H9 (cell line): ENCODE data around the gene HYPK. TPM values are rescaled to one million over a fixed set of nuclear protein-coding genes. Genes with fewer than 3 reads are reported as not detected.

ENCODE experiments used
- DNase-seq: peaks from one replicate; pipeline ENCODE4 v3.0.0-alpha.2; 2017
- H2AFZ ChIP-seq: one replicate; pipeline ENCODE4 v1.6.1; 2013; ENCODE audit warnings: mild to moderate bottlenecking, low read length, control low read depth, moderate library complexity
- H2AK5ac ChIP-seq: 2 replicates; pipeline ENCODE4 v1.6.1; 2013; ENCODE audit warnings: low read length, control low read depth, mixed read lengths; ENCODE audit not compliant: insufficient read length
- H2BK120ac ChIP-seq: one replicate; pipeline ENCODE4 v1.6.1; 2013; ENCODE audit warnings: low read depth, mild to moderate bottlenecking, low read length, control low read depth, inconsistent platforms; ENCODE audit not compliant: poor library complexity, severe bottlenecking
- H2BK12ac ChIP-seq: 2 replicates; pipeline ENCODE4 v1.6.1; 2013; ENCODE audit warnings: low read length, control low read depth, mixed read lengths, low read depth; ENCODE audit not compliant: insufficient read length
- H2BK15ac ChIP-seq: 2 replicates; pipeline ENCODE4 v1.6.1; 2013; ENCODE audit warnings: low read depth, low read length, control low read depth
- H2BK20ac ChIP-seq: one replicate; pipeline ENCODE4 v1.6.1; 2013; ENCODE audit warnings: low read depth, mild to moderate bottlenecking, low read length, control low read depth, inconsistent platforms; ENCODE audit not compliant: poor library complexity, severe bottlenecking
- H2BK5ac ChIP-seq: 2 replicates; pipeline ENCODE4 v1.6.1; 2013; ENCODE audit warnings: low read length, control low read depth, mixed read lengths; ENCODE audit not compliant: insufficient read length
- H3K14ac ChIP-seq: 2 replicates; pipeline ENCODE4 v1.6.1; 2013; ENCODE audit warnings: low read length, control low read depth; ENCODE audit not compliant: insufficient read depth
- H3K18ac ChIP-seq: 2 replicates; pipeline ENCODE4 v1.6.1; 2013; ENCODE audit warnings: low read depth, mild to moderate bottlenecking, mixed read lengths, low read length, control low read depth; ENCODE audit not compliant: insufficient read length
- H3K23ac ChIP-seq: 2 replicates; pipeline ENCODE4 v1.6.1; 2013; ENCODE audit warnings: low read length, control low read depth, mixed read lengths, low read depth; ENCODE audit not compliant: insufficient read length
- H3K23me2 ChIP-seq: 2 replicates; pipeline ENCODE4 v1.6.1; 2013; ENCODE audit warnings: low read depth, mild to moderate bottlenecking, mixed read lengths, low read length, control low read depth; ENCODE audit not compliant: insufficient read length, poor library complexity, severe bottlenecking
- H3K27ac ChIP-seq: 2 replicates; pipeline ENCODE4 v1.5.1; 2013; ENCODE audit warnings: low read length, control low read depth, mixed read lengths, low read depth; ENCODE audit not compliant: insufficient read length
- H3K27me3 ChIP-seq: 2 replicates; pipeline ENCODE4 v1.6.1; 2013; ENCODE audit warnings: low read length, control low read depth, inconsistent platforms; ENCODE audit not compliant: insufficient read depth
- H3K4ac ChIP-seq: 2 replicates; pipeline ENCODE4 v1.6.1; 2013; ENCODE audit warnings: low read depth, mild to moderate bottlenecking, control low read depth, inconsistent platforms, low read length, moderate library complexity
- H3K4me1 ChIP-seq: 2 replicates; pipeline ENCODE4 v1.6.1; 2013; ENCODE audit warnings: low read length, control low read depth, inconsistent platforms; ENCODE audit not compliant: insufficient read depth
- H3K4me2 ChIP-seq: 2 replicates; pipeline ENCODE4 v1.6.1; 2013; ENCODE audit warnings: low read length, control low read depth, mixed read lengths; ENCODE audit not compliant: insufficient read length, insufficient read depth
- H3K56ac ChIP-seq: 2 replicates; pipeline ENCODE4 v1.6.1; 2013; ENCODE audit warnings: low read depth, mild to moderate bottlenecking, mixed read lengths, low read length, control low read depth; ENCODE audit not compliant: insufficient read length
- H3K79me1 ChIP-seq: 2 replicates; pipeline ENCODE4 v1.6.1; 2013; ENCODE audit warnings: low read depth, mild to moderate bottlenecking, moderate library complexity, low read length, control low read depth, inconsistent platforms; ENCODE audit not compliant: insufficient read depth, poor library complexity, severe bottlenecking
- H3K79me2 ChIP-seq: 2 replicates; pipeline ENCODE4 v1.6.1; 2013; ENCODE audit warnings: low read length, control low read depth, inconsistent platforms; ENCODE audit not compliant: insufficient read depth
- H3K9ac ChIP-seq: 2 replicates; pipeline ENCODE4 v1.6.1; 2013; ENCODE audit warnings: low read length, control low read depth, mixed read lengths; ENCODE audit not compliant: insufficient read length; ENCODE audit errors: extremely low read depth
- H3K9me3 ChIP-seq: one replicate; pipeline ENCODE4 v1.6.1; 2013; ENCODE audit warnings: low read depth, low read length, inconsistent platforms; ENCODE audit not compliant: control insufficient read depth
- H3T11ph ChIP-seq: one replicate; pipeline ENCODE4 v1.6.1; 2013; ENCODE audit warnings: mild to moderate bottlenecking, low read length, control low read depth, inconsistent platforms
- H4K20me1 ChIP-seq: one replicate; pipeline ENCODE4 v1.6.1; 2013; ENCODE audit not compliant: control insufficient read depth, insufficient read length, insufficient read depth
- H4K5ac ChIP-seq: 2 replicates; pipeline ENCODE4 v1.6.1; 2013; ENCODE audit warnings: low read depth, mild to moderate bottlenecking, mixed read lengths, low read length, control low read depth; ENCODE audit not compliant: insufficient read length
- H4K8ac ChIP-seq: replicated peaks from 2 replicates; pipeline ENCODE4 v1.6.1; 2013; ENCODE audit warnings: low read length, control low read depth, mixed read lengths, low read depth; ENCODE audit not compliant: insufficient read length
- H4K91ac ChIP-seq: 2 replicates; pipeline ENCODE4 v1.6.1; 2013; ENCODE audit warnings: low read depth, mild to moderate bottlenecking, moderate library complexity, mixed read lengths, low read length, control low read depth; ENCODE audit not compliant: insufficient read length
- H3K27ac Mint-ChIP-seq, 3 experiments: 2 replicates in 2 of 3; 3 replicates in 1 of 3; pipeline ENCODE4 v1.8.0; 2020 to 2021; ENCODE audit warnings: mixed read lengths in 3 of 3, mild to moderate bottlenecking in 1 of 3, moderate library complexity in 1 of 3
- H3K27me3 Mint-ChIP-seq: 2 replicates; pipeline ENCODE4 v1.8.0; 2021; ENCODE audit warnings: low read depth, mild to moderate bottlenecking, moderate library complexity, mixed read lengths
- H3K36me3 Mint-ChIP-seq, 3 experiments: 2 replicates in 2 of 3; 3 replicates in 1 of 3; pipeline ENCODE4 v1.8.0; 2020 to 2021; ENCODE audit warnings: low read depth in 3 of 3, mixed read lengths in 3 of 3; ENCODE audit not compliant: insufficient read depth in 1 of 3
- H3K4me1 Mint-ChIP-seq, 2 experiments: 2 replicates each; pipeline ENCODE4 v1.8.0; 2020; ENCODE audit warnings: mixed read lengths in 2 of 2
- H3K4me3 Mint-ChIP-seq, 2 experiments: 2 replicates in 1 of 2; 3 replicates in 1 of 2; pipeline ENCODE4 v1.8.0; 2020 to 2021; ENCODE audit warnings: mild to moderate bottlenecking in 2 of 2, mixed read lengths in 2 of 2, moderate library complexity in 1 of 2
- H3K9me3 Mint-ChIP-seq, 2 experiments: 2 replicates in 1 of 2; 3 replicates in 1 of 2; pipeline ENCODE4 v1.8.0; 2020; ENCODE audit warnings: mild to moderate bottlenecking in 2 of 2, mixed read lengths in 2 of 2, moderate library complexity in 1 of 2
- CTCF ChIP-seq: fragments of 200-600 bp; sonication (generic); conservative IDR thresholded peaks from 3 replicates; pipeline ENCODE4 v1.8.0; 2021; ENCODE audit warnings: antibody characterized with exemption, mild to moderate bottlenecking
- WGBS: extraction: QIAGEN DNeasy Blood & Tissue Kit; methylation state at CpG from one replicate; pipeline ENCODE4 v1.1.7; 2013; ENCODE audit warnings: missing lambda C conversion rate, low lambda C conversion rate, mixed read lengths; ENCODE audit not compliant: insufficient read length; ENCODE audit errors: extremely low coverage; 5-methylcytosine and 5-hydroxymethylcytosine counted together
- total RNA-seq: library from RNA; stranded (reverse); gene quantifications from 2 replicates; pipeline ENCODE4 v1.2.1, GENCODE V29; 2021

The HYPK gene
- total RNA-seq, 1 experiment from 2014 or later, result 25.4 TPM

GRCh38 chr15:43795197-43795596, 5.2 kb upstream of the HYPK start:
- Histone ChIP-seq H3K4me2 (no peak overlapping the region), H3K23me2 (peaks cover 8% of the 10 kb centered on the region), H3K18ac (no peak overlapping the region), H3K4me1 (peaks cover 18% of the 10 kb centered on the region; the same call in 1 of the 2 replicates), H2BK12ac (no peak overlapping the region), H4K20me1 (no peaks in the 10 kb centered on the region), H2BK5ac (no peak overlapping the region), H4K5ac (no peak overlapping the region), H3K23ac (no peak overlapping the region), H3K14ac (no peak overlapping the region), H3K56ac (no peak overlapping the region), H3K27me3 (no peaks in the 10 kb centered on the region), H4K8ac (no peak overlapping the region), H4K91ac (no peak overlapping the region), H3K4ac (no peak overlapping the region), H3K9me3 (no peaks in the 10 kb centered on the region), H2BK20ac (no peak overlapping the region), H2AFZ (no peak overlapping the region), H2AK5ac (no peak overlapping the region), H3K27ac (no peak overlapping the region), H3K79me1 (peaks cover 3% of the 10 kb centered on the region), H3T11ph (no peak overlapping the region), H2BK15ac (no peak overlapping the region), H3K9ac (no peak overlapping the region), H3K79me2 (peaks cover 6% of the 10 kb centered on the region; the same call in 1 of the 2 replicates), H2BK120ac (no peak overlapping the region)
- Mint-ChIP-seq H3K4me1 (peaks cover 65 to 75% of the 10 kb centered on the region in 2 experiments), H3K4me3 (peak overlapping the region; percentile 31 to 47; a peak in 4 of 5 replicates), H3K27me3 (no peaks in the 10 kb centered on the region), H3K36me3 (peaks cover 45 to 68% (median 54%) of the 10 kb centered on the region in 3 experiments), H3K9me3 (no peaks in the 10 kb centered on the region), H3K27ac (peak overlapping the region in 2 of 3 experiments; percentile 91 to 92; a peak in 4 of 7 replicates)
- WGBS, result no CpG with 5 or more reads among the region's 2 CpGs
- no peak for DNase-seq
- no peak for TF ChIP-seq CTCF
